Stimulated activated CD4-positive, alpha-beta T cell treated with anti-CD3 and anti-CD28 coated beads, Interleukin-2, amount 100 ng/mL, for 24 hours (primary cell): ENCODE measurements around the gene ROBO4.

ENCODE experiments used
- DNase-seq, 2 donors: peaks; one replicate each; pipeline ENCODE4 v3.0.0-alpha.2; 2020

The ROBO4 gene

DNA sequence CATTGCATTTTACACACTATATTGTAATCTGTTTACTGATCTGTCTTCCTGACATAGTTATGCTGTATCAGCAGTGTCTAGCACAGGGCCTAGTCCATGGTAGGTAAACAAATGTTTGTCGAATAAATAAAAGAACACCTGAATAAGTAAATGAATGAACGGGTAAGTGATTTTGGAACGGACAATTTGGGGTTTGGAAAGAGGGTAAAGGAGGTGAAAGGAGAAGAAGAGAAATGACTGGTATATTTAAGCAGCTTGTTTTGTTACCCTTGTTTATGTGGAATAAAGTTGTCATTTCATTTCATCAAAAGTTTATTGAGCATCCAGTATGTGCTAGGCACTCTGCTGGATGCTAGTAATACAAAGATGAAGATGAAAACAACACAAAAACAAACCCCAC, 21.3 kb upstream of the ROBO4 start, which contains the start of gene HEPN1:
TSS of gene HEPN1 (plus strand) at position 301 of the 400 bp plus-strand sequence.
- no peak for DNase-seq

DNA sequence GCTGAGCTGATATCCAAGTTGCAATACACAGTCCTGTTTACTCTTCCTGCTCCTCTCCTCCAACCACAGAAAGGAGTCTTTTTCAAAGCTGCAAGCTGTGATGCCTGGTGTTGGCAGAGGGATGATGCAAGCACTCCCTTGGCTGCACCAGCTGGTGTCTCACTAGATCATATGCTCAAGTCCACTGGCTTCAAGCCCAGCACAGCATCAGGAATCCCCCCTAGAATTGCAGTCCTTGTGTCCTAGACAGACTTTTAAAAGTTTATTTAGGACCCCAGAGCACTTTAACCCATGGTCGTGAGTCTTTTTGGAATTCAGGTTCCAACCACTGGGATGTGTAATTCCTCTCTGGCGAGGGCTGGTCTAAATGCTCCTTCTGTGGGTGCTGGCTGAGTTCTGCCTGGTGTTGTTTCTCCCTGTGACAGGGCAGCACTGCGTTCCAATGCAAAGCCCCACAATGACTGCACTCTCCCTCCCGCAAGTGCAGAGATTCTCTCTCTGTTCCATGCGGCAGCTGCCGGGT, 19.5 kb upstream of the ROBO4 start:
- no peak for DNase-seq

DNA sequence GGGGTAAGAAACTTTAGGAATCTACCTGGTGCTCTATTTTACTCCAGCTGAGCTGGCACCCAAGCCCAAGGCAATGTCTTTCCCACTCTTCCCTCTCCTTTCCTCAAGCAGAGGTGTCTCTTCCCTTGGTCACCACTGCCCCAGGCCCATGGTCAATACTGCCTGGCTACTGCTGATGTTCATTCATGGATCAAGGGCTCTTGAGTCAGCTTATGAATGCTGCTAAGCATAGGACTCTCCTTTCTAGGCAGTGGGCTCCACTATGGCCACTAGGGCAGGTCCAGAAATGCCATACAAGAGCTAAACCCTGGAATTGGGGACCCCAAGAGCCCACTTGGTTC, 18.7 kb upstream of the ROBO4 start:
- DNase-seq = no peak

DNA sequence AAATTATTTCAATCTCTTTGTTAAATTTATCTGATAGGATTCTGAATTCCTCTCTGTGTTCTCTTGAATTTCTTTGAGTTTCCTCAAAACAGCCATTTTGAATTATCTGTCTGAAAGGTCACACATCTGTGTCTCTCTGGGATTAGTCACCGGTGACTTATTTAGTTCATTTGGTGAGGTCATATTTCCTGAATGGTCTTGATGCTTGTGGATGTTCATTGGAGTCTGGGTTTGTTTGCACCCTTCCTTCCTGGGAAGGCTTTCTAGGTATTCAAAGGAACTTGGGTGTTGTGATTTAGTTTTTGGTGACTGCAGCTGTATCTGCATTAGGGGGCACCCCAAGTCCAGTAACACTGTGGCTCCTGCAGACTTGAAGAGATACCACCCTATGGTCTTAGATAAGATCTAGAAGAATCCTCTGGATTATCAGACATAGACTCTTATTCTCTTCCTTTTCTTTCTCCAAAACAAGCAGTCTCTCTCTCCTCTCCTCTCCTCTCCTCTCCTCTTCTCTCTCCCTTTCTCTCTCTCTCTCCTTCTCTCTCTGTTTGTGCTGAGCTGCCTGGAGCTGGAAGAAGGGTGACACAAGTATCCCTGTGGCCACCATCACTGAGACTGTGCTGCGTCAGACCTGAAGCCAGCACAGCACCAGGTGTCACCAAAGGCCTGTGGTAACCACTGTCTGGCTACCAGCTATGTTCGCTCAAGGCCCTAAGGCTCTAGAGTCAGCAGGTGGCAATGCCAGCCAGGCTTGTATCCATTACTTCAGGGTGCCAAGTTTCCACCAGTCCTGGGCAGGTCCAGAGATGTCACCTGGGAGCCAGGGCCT, 18.1 kb upstream of the ROBO4 start:
- DNase-seq = no peak

DNA sequence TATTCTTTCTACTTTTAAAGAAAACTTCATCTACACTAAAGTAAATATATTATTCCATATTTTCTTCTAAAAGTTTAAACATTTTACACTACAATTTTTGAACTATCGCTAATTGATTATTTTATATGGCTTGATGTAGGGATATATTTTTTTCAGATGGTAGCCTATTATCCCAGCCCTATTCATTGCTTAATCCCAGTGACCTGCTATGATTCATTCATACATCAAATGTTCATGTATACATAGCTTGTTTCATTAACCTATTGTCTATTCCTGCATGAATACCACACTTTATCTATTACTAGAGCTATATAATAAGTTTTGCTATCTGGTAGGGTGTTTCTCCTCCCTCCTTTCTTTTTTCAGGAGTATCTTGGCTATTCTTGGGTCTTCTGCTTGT, 5.0 kb upstream of the ROBO4 start:
- no peak for DNase-seq

DNA sequence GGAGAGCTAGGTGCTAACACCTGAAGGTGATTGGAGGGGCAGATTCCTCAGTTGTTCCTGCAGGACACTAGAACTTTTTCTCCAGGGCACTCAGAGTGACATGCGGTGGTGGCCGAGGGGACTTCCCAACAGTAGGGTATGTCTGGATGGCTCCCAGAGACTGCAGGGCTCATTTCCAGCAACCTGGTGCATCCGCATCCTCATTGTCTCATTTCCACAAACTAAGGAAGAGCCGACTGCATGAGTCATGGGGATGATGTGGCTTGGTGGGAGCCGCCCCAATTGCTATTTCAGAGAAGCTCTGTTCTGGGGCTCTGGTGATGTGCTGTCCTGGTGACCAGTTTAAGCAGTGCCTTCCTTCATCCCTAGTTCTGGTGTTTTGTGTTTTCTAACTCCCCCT, 2.8 kb upstream of the ROBO4 start:
- DNase-seq = no peak

DNA sequence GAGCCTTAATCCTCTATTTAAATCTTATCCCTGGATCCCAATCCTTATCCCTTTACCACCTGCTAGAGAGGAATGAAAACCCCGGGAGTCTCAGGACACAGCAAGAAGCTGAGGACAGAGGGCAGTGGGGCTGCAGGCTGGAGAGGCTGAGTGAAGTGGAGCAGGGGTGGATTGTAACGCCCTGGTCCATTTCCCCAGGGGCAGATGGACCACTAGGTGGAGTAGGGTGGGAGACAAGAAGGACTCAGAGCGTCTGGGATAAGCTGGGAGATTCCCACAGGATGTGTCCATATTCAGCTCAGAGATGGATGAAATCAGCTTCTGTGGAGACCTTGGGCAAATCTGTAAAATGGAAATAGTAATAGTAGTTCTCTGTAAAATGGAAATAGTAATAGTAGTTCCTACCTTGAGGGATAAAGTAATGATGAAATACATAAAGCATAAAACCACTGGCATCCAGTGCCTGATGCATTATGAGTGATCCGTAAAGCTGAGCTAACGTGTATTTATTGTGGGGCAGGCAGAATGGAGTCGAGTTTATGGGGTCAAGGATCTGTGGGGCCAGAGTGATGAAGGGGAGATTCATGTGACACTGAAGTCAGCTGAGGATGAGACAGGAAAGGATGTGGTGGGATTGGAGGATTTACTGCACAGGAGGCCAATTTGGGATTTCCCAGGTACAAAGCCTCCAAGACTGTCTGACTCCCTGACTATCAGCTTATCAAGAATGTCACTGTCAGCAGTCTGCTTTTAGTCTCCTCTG, 1.9 kb upstream of the ROBO4 start:
- peak in 1 of 2 donors; percentile 15 for DNase-seq

DNA sequence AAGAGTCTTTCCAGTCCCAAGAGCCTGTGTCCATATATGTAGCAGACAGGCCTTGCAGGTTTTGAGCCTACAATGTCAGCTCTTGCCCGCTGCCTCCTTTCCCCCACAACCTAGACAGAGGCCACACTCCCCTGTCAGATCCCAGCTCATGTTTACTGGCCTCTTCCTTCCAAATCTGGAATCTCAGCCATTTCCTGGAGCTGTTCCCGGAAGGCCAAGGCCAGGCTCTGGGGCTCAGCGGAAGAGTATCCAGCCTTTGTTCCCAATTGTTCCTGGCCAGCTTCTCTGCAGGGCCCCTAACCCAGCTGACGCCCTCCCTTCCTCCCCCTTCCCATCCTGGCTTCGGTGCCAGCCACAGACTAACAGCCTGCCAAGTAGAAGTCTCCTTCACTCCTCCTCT, 1.0 kb upstream of the ROBO4 start:
- peak in 1 of 2 donors; percentile 4 for DNase-seq

DNA sequence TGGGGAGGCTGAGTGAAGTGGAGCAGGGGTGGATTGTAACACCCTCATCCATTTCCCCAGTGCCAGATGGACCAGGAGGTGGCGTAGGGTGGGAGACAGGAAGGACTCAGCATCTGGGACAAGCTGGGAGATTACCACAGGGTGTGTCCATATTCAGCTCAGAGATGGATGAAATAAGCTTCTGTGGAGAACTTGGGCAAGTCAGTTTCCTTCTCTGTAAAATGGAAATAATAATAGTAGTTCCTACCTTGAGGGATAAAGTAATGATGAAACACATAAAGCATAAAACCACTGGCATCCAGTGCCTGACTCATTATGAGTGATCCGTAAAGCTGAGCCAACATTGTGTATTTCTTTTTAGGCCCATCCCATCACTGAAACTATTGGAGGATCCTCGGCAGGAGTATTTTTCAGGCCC, 607 bp upstream of the ROBO4 start:
- no peak for DNase-seq

DNA sequence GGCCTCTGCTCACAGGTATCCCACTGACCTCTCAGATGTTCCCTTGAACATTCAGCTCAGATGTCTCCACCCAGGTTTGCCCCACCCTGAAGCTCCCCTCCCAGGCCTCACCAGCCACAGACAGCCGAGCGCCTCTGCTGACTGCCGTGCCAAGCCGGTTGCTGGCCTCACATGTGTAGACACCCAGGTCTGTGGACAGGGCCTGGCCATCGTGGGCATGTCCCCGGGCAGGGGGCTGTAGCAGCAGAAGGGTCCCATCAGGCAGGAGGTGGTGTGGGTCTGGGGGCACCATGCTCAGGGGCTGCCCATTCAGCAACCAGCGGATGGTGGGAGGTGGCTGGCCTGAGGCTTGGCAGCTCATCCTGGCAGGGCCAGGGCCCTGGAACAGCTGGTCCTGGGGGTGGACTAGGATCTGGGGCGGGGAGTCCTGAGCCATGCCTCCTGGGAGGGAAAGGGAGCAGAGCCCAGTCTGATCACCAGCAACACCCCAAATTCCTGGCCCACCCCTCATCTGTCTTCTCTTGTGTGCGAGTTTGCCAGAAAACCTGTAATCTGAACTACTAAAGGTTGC, 759 bp downstream of the ROBO4 start:
- peak in 1 of 2 donors; percentile 11 for DNase-seq

DNA sequence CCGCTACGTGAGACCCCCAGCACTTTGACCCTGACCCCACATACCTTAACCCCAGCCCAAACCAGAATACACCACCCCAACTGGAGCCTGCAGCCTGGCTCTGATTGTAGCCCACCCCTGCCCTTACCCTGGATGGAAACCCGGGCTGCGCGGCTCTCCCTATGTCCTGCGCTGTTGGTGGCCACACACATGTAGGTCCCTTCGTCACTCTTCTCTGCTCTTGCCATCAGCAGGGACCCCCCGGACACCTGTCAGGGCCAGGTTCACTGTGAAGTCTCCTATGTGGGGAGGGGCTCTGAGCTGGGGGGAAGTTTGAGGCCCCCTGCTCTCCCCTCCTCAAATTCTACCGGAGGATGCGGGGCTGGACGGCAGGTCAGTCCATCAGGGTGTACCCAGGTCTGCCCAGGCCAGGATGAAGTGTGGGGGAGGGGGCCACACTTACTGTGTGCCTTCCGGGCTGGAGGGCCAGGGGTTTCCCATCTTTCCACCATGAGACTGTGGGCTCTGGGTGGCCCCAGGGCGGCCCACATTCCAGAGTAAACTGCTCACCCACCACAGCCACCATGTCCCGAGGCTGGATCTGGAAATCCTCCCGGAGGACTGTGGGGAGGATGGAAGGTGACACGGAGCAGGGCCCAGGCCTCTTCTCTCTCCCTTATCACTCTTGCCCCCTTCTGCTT, 1.5 kb downstream of the ROBO4 start:
- peak in 1 of 2 donors; percentile 11 for DNase-seq

DNA sequence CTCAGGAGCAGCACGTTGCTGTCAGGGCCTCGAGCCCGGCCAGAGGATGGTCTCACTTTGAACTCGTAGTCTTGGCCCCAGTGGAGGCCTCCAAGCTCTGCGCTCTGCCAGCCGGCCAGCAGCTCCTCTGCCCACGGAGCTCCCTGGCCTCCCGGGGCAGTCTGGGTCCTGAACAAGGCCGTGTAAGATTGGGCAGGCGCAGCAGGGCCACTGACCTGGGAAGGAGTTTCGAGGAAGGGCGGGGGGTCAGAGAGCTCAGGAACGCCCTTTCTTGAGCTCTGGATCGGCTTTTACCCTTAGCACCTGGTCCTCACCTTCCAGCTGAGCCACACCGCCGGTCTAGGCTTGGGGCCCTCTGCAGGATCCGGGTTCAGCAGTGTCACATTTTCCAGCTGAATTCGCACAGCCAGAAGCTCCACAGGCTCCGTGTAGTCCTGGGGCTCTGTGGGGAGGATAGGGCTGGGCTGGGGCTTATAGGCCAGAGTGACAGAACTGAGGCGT, 2.1 kb downstream of the ROBO4 start:
- peak in 1 of 2 donors; percentile 9 for DNase-seq

DNA sequence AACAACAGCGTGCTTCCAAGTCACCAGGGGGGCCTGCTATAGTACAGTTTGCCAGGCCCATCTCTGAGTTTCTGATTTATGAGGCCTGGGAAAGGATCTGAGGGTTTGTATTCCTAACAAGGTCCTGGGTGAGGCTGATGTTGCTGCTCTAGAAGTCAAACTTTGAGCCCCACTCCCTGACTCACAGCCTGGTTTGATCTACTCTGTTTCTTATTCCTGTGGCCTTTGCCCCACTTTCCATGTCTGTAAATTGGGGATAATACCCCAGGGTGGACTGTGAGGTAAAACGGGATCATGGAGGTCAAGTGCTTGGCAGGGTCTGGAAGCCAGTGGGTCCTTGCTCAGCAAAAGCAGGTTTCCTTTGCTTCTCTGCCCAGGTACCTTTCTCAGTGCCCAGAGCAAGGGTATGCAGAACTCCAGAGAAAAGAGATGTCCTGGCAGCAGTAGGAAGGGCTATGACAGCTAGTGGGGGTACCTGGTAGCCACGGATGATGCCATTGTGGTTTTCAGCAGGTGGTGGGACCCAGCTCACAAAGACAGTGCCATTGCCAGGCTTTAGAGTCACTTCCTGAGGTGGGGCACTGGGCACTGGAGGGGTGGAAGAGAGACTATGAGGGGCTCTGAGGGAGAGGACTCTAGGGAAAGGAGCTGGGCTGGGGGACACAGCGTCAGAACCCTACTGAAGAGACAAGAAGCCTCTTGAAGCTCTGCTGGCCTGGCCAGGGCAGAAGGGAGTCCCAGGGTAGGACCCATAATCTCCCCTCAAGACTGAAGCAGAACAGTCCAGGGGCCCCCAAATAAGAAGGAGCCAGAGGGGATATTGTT, 2.8 kb downstream of the ROBO4 start:
- peak in 1 of 2 donors; percentile 6 for DNase-seq

DNA sequence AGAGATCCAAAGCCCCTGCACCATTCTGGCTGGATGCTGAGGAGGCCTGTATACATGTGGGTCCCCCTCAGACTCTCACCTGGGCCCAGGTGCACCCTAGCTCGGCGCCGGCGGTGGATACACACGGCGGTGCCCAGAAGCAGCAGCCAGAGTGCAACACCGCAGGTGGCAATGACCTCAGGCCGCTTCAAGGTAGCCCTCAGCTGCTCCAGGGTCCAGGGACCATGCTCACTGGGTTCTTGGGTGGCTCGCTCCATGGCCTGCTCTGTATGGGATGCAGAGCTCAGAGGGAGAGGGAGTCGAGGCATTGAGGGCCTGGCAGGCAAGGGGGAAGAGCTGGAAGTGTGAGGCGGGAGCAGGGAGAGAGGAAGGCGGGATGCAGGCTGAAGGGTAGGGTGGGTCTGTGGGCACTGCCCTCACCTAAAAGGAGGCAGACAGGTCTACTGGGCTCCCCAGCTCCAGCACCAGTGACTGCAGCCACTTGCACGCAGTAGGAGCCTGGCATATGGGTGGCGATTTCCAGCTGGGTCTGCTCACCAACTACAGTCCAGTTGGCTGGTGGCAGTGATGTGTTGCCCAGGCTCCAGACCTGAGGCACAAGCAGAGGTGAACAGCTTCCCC, 3.8 kb downstream of the ROBO4 start:
- DNase-seq = peak in 1 of 2 donors; percentile 11

DNA sequence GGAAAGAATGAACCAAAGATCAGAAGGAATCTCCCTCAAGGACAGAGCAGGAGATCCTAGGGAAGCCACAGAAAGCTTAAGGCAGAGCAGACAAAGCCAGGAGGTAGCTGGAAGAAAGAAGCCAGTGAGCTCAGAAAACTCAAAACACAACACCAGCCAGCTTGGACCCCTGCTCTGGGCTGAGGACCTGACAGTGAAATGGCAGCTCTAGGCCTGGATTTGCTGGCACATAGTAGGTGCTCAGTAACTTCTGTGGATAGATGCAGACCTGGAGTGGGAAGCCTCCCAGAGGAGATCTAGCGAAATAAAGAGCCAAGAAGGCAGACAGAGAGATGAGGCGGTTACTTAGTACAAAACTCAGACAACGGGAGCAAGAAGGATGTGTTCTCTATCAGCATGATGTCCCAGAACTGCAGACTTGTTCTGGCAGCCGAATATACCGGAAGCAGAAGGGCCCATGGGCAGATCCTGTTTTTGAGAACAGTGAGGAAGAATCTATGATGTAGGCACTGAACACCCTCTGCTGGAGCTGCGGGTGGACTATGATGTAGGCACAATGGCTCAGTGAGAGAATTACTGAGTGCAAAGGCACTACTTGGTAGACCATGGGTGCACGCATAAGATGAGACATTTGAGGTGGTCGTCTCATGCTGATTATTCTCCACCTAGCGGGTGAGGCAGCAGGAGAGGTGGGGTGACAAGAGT, 4.8 kb downstream of the ROBO4 start:
- peak in 1 of 2 donors; percentile 13 for DNase-seq

DNA sequence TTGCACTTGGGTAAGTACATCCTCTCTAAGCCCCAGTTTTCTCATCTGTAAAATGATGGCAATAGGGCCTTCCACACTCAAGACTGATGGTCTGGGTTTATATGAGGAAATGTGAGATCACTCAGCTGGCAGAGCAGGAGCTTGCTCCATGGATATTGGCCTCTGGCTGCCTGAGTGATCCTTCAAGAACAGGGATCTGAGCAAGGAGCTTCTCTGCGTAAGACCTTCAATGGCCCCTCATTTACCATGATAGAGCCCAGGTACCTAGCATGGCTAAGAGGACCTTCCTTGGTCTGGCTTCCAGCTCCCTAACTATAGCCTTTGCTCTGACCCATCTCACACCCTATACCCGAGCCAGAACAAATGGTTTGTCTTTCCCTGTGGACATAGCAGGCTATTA, 5.5 kb downstream of the ROBO4 start:
- DNase-seq = peak in 1 of 2 donors; percentile 7

DNA sequence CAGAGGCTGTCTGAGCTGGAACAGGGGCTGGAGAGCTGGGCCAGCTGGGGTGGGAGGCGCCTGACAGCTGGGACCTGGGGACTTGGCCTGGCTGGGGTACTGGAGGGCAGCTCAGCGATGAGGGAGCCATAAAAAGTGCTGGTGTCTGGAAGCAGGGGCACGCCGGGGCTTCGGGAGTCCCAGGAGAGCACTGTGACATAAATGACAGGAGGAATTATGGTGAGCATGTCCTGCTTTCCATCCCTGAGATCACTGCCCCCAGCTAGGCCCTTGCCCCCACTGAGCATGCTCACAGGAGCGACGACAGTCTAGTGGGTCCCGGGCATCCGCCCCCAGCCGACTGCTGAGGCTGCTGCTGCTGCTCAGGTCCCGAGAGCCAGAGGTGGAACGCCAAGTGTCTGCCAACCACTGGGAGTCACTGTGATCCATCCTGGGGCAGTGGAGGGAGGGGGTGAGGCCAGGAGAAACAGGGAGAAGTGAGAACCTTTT, 6.2 kb downstream of the ROBO4 start:
- DNase-seq = no peak

DNA sequence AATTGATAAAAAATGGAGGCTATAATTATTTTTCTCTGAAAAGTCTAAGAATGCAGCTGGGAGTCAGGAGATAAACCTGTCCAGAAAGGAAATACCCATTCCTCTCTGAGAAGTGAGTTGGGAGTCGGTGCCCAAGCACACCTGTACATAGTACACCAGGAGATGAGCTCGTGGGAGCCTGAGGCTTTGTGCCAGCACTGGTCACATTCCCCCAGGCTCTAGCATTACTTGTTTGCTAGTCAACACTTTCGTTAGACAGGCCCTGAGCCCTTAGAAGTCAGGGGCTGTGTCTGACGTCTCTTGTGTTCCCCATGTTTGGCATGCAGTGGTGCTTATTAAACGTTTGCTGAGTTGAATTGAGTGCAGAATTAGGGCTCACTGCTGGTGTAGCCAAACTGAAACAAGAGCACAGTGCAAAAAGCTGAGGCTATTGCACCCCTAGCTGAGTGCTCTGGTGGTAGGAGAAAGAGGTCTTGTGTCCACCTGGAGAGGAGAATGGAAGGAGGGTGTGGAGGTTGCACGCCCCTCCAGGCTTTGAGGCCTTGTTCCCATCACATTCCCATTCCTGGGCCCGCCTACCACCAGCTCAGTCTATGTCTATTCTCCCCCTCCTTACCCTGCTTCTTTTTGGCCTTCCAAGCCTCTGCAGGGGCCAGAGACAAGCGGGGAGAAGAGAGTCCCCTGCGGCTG, 6.8 kb downstream of the ROBO4 start:
- peak in 1 of 2 donors; percentile 8 for DNase-seq

DNA sequence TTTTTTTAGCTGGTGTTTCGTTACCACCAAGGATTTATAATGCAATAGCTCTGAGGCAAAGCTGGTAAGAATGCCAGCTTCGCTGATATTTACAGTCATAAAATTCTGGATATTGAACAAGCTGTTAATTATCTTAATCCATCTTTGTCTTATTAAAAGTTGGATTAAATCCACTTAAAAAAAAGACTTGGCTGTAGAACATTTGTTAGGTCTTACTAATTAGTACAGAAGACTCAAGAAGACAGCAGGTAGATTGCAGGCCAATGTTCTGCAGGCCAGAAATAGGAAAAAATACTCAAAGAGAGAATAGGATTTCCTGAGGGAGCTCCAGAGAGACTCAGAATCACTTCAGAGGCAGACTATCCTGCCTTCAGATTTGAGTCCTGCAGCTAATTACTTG, 7.5 kb downstream of the ROBO4 start:
- no peak for DNase-seq
